CD4-positive, alpha-beta T cell treated with Interleukin-15 for 1 hour (primary cell): ENCODE measurements around the gene INVS.
"Not testable (repeated sequence)": the region's sequence is repeated elsewhere in the genome, so short reads cannot be mapped to it uniquely, and the experiment has no call there.

Source experiments
- DNase-seq: peaks from one replicate; pipeline ENCODE4 v3.0.0-alpha.2; 2020

Gene INVS

DNA sequence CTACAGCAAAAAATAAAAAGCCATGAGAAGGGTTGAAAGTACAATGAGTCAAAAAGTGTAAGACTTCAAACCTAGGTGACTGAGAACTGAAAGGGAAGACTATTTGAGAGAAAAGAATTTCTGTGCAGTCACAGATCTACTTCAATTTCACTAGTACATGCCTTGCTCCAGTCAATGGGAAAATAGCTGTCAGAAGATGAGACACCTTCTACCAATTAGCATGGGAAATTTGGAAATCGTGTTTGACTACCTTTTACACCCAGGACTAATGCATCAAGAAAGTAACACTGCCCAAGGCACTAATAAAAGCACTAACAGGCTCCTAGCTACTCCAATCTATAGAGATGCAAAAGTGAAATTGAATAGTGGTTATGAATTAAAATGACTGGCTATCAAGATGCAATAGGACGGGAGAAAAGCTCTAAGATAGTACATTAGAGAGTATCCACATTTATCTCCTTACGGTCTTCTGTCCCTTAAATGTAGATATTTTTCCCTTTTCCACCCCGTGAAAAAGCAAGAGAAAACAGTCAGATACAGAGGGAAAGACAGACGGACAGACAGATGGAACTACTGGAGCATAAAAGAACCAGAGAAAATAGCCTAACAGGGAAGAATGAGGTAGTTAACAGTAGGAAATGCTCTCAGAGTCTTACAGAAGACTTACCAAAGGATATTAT is 15.5 kb upstream of the INVS start:
- DNase-seq: no peak

DNA sequence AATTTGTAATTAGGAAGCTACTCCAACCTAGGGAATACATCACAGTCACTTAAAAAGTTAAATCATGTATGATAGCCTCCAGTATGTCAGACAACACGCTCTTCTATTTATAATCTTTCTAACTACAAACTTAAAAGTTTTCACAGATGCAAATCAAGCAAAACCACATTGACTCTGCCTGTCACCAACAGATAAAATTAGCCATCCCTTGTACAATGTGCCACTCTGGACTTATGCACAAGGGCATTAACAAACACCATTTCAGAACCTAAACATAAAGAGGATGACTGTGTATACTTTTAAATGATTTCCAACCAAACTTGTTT is 15.0 kb upstream of the INVS start:
- DNase-seq: no peak

- no peak for DNase-seq
These were observed 14.3 kb upstream of the INVS start for GRCh38 chr9:100084734-100085133.

- no peak for DNase-seq
These were observed 12.9 kb upstream of the INVS start for GRCh38 chr9:100086097-100086635.

DNA sequence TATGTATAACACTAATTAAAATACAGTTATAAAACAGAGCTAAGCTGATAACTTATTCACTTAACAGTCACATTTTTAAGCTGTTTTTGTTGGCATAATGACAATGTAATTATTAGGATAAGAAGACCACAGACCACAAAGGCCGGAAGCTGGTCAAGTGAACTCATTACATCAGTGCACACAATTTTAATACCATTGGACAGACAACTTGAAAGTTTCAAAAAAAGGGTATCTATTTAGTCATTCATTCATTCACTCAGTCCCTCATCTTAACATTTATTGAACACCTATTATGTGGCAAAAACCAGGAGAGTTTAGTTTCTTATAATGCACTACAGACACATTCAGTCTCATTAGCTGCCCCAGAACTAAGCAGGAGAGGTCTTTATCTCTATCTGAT is 11.8 kb upstream of the INVS start:
- no peak for DNase-seq

DNA sequence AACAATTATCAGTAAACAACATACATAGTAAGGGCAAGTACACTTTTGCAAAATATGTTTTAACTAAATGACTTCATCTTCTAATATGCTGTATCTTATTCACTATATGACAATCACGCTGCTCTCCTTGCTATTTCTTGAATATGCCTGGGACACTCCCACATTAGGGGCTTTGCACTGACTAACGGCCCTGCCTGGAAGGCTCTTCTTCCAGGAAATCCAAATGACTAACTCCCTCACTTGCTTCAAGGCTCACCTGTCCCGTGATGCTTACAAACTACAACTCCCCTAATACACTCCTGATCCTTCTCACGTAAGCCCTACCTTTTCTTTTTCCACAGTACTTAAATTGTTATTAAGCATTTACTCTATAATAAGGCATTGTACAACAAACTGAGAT is 10.8 kb upstream of the INVS start:
- no peak for DNase-seq

GRCh38 chr9:100090880-100091279 is 8.2 kb upstream of the INVS start:
- no peak for DNase-seq

GRCh38 chr9:100091650-100092049 is 7.4 kb upstream of the INVS start:
- DNase-seq: no peak

- DNase-seq: no peak
These were observed 7.0 kb upstream of the INVS start for GRCh38 chr9:100092066-100092465.

DNA sequence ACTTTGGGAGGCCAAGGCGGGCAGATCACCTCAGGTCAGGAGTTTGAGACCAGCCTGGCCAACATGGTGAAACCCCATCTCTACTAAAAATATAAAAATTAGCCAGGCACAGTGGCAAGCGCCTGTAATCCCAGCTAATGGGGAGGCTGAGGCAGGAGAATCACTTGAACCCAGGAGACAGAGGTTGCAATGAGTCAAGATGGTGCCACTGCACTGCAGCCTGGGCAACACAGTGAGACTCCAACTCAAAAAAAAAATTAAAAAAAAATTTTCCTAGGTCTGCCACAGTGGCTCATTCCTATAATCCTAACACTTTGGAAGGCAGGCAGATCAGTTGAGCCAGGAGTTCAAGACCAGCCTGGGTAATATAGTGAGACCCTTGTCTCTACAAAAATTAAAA is 4.6 kb upstream of the INVS start:
- not testable (repeated sequence) for DNase-seq

DNA sequence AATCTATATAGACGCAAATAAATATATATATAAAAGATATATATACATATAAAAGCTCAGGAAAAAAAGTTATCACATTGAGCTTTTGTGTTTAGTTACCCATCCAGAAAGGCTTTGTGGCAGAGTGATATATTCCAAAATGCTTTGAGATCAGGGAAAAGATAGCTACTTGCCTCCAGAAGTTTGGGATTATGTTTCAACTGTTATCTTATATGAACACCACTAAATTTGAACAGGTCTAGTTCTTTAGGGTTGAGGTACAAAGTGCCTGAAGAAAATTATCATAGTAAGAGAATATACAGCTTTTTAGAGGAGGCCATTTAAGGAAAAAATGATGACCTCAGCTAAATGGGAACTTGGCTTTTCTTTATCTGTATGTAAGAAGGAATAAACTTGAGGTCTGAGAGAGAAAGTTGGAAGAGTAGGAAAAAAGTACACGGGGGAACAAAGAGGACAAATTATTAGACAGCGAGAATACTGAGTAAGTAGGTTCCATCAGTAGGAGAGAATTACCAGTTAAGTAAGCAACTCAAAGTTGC is 2.6 kb upstream of the INVS start:
- DNase-seq: no peak

DNA sequence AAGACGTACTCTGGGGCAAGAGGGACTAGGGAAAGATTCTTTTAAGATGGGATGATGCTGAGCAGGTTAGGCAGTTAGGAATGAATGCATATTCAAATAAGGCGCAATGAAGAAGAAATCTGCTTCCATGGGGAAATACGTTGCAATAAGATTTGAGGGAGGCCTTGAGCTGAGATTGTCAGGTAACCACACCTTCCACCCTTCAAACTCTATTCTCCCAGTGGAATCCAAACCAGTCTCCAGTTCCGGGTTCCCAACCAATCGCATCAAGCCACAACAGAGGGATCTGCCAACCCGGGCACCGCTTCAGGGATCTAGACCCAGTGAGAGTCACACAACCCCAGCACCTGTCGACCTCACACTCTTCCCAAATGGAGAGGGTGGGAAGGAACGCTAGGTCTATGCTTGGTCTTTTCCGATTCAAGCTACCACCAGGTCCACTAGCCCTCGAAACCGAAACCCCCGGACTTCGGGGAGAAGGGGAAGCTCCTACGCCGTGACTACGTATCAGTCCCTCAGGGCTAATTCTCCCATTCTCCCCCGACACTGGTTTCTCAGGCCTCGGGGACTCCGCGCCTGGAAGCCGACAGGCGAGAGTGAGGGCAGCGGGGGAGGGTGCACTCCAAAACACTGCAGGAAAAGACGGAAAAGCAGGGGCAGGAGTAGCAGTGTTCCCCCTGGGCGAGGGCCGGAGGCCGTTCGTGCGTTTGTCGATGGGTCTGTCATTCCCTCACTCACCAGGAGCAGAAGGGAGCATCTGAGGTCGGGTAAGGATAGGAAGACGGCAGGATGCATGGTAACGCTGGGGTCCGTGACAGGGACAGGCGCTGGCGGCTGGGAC is 777 bp upstream of the INVS start:
- DNase-seq: peak; percentile 45

DNA sequence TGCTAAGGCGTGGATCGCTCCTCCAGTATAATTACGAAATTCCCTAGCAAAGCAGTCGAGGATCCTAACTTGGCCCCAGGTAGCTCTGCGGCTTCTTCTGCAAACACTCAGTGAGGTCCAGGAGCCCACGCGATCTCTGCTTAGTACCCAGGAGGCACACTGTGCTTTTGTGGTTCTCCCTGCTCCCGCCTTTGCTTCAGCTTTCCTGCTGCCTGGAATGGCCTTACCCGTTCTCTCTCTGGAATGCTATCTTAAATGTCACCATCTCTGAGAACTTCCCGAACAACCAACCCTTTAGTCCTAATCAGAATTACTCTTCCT is 639 bp downstream of the INVS start:
- no peak for DNase-seq

DNA sequence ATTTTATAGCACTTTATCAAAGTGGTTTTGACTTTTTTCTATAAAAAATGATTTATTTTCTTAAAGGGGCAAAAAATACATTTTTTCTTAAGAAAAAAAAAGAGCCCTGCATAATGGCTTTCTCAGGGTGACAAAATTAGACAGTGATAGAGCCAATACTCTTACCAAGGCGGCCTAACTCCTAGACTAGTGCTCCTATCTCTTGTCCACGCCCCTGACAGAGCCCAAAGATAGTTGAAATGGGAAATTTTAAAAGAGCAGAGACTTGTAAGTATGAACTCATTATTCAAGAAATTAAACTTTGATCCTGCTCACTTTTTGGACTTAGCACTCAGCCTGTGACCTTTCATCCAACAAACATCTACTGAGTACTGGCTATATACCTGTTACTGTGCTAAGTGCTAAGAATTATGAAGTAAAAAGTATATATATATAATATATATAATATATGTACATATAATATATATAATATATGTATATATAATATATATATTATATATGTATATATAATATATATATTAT is 1.2 kb downstream of the INVS start:
- DNase-seq: no peak

- no peak for DNase-seq
These were observed 2.6 kb downstream of the INVS start for GRCh38 chr9:100101608-100102007.

GRCh38 chr9:100104314-100104713 is 5.3 kb downstream of the INVS start:
- no peak for DNase-seq

DNA sequence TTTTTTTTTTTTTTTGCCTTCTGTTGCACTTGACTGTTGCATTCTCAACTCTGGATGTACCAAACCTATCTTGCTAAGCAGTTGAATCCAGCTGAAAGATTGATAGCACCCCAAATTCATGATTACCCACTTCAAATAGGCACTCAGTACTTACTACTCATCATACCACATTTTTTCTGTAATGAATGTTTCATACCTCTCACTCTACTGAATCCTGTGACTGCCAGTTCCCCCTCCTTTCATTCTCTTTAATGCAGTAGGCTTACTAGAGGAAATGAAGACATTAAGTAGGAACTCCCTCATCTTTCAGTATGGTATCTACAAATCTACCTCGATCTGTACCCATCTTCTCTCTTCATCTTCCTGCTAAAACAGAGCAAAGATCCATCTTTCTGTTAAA is 6.8 kb downstream of the INVS start:
- DNase-seq: no peak

DNA sequence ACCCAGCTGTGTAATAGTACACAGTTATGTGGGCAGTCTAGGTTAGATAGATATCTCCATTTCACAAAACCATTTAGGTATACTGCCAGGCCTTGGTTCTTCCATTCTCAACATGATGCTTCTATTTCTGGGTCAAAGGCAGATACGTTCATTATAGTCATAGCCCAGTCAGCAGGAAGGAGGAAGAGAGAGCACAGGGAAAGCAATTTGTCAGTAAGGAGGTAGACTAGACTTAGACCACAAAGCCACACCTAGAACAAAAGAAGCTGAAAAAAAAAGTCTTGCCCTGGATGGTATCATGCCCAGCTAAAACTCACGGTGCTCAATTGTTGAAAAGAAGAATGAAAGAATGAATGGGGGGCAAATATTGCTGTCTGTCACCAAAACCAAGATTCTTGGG is 7.6 kb downstream of the INVS start:
- DNase-seq: no peak

GRCh38 chr9:100108559-100108958 is 9.5 kb downstream of the INVS start:
- no peak for DNase-seq

- no peak for DNase-seq
These were observed 12.2 kb downstream of the INVS start for GRCh38 chr9:100111235-100111634.

DNA sequence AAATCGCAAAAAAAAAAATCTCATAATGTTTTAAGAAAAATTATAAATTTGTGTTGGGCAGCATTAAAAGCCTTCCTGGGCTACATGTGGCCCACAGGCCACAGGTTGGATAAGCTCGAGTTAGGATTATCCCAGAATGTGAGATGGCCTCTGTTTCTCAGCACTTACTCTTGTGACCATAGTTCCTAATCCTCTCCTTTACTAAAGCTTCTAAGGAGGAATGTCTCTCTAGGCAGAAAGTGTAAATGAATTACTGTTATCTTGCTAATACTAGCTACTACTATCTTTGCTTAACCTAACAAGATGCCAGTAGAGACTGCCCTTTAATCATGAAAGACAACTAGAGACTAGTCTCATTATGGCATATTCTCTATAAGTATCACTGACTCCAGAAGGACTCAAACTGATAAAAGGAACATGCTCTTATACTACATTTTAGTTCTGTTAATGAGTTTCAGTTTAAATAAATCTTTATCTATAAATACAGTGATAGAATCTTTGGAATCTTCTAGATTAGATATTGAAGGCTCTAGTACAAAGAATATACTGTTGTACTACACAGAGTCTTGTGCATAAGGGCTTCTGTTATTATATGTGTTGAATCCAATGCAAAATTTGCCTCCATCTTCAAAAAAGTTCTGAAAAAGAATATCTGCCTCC is 13.8 kb downstream of the INVS start:
- DNase-seq: no peak

DNA sequence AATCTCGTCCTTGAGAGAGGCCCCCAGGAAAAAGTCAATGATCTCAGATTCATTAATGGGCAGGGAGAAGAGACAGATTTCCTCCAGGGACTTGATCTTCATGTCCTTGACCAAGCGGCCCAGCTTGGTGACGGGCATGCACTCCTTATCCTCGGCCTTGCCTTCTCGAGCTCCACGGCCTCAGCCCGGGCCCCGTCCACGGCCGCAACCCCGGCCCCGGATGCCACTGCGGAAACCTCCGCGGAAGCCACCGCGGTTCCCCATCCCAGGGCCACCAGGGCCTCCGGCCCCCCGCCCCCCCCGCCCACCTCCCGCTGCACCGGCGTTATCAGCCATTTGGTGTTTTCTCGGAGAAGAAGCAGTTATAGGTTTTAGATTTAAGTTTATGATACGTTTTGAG is 18.3 kb downstream of the INVS start:
- no peak for DNase-seq

DNA sequence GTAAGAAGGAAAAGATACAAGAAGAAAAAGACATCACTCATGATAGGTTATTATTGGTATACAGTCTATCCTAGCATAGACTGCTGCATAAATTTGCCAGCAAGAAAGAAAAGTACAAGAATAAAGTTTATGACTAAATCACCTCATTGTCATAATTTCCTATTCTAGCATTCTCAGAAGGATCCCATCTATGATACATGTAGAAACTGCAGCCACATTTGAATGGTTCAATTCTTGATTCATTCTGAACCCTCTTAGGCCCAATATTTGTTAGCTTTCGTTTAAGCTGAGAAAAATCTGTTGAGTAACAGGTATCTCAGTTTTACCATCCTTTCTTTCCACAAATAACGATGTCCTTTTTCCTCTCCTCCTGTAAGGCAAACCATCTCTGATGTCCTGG is 21.2 kb downstream of the INVS start:
- DNase-seq: no peak

DNA sequence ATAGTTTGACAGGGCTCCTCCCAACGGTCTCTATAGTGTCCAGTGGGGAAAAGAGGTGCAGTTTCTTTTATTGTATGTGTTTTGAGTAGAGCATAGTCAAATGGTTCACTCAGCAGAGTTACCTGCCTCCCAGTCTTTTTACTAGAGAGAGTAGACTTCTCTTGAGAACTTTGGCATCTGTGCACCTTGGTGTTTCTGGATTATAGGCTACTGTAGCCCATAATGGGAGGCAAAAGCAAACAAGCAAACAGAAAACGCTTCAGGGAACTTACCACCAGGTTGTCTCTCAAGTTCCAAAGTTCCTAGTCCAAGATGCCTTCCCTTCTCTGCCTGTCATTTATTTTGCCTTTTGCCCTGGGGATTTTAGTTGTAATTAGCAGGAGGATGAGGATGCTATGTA is 26.2 kb downstream of the INVS start:
- no peak for DNase-seq
